ENCODE data around the gene UBXN6. TPM values are rescaled to one million over a fixed set of nuclear protein-coding genes. Genes with fewer than 3 reads are reported as not detected.
A peak's percentile ranks its signal among the peaks of the same experiment; 100 is the strongest.

UBXN6 gene
- total RNA-seq, 1 donor from 2014 or later: 96.8 TPM

- no peaks in the 10 kb centered on the region for H3K9me3 Mint-ChIP-seq (ENCODE audit: unreplicated experiment)
- no peak for DNase-seq (ENCODE audit: extremely low spot score, unreplicated experiment)
- no peak overlapping the region for H3K27ac Mint-ChIP-seq (ENCODE audit: unreplicated experiment)
Observed at GRCh38 chr19:4483385-4483784, 25.8 kb upstream of the UBXN6 start.

DNA sequence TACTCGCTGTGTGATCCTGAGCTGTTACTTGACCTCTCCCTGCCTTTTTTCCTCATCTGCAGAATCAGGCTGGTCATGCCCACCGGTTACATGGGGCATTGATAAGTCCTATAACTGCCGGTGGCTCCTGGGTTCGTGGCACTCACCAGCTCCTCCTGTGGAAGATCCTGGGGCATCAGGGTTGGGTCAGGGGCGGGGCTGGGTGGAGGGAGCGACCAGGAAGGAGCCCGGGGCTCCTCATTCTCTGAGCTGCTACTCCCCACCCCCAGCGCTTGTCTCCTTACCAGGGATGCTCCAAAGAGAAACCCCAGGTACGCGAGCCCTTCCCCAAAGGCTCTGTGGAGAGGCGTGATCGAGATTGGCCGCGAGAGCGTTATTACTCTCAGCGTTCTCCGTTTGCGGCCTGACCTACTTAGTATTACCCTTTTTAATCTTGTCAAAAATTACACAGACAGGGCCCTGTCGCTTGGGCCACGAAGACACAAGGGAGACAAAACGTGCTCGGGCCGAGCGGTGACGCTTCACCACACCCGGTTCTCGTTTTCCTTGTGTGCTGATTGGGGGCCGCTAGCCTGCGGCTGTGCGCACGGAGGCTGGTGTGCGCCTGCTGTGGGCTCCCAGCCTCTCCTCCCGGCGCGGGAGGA lies 25.2 kb upstream of the UBXN6 start:
- Mint-ChIP-seq H3K27me3 (ENCODE audit: unreplicated experiment) (no peaks in the 10 kb centered on the region), H3K27ac (ENCODE audit: unreplicated experiment) (no peak overlapping the region), H3K4me3 (ENCODE audit: unreplicated experiment) (no peak overlapping the region), H3K36me3 (ENCODE audit: unreplicated experiment) (peaks cover 18% of the 10 kb centered on the region), H3K4me1 (ENCODE audit: unreplicated experiment) (no peaks in the 10 kb centered on the region), H3K9me3 (ENCODE audit: unreplicated experiment) (no peaks in the 10 kb centered on the region)
- no peak for DNase-seq (ENCODE audit: extremely low spot score, unreplicated experiment)
- TF ChIP-seq, protein P1, sequence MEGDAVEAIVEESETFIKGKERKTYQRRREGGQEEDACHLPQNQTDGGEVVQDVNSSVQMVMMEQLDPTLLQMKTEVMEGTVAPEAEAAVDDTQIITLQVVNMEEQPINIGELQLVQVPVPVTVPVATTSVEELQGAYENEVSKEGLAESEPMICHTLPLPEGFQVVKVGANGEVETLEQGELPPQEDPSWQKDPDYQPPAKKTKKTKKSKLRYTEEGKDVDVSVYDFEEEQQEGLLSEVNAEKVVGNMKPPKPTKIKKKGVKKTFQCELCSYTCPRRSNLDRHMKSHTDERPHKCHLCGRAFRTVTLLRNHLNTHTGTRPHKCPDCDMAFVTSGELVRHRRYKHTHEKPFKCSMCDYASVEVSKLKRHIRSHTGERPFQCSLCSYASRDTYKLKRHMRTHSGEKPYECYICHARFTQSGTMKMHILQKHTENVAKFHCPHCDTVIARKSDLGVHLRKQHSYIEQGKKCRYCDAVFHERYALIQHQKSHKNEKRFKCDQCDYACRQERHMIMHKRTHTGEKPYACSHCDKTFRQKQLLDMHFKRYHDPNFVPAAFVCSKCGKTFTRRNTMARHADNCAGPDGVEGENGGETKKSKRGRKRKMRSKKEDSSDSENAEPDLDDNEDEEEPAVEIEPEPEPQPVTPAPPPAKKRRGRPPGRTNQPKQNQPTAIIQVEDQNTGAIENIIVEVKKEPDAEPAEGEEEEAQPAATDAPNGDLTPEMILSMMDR (IDR thresholded peaks at IDR 0.05): no peak

More at GRCh38 chr19:4483385-4483784, 25.8 kb upstream of the UBXN6 start:
- peaks cover 18% of the 10 kb centered on the region for H3K36me3 Mint-ChIP-seq (ENCODE audit: unreplicated experiment)
- H3K4me1 Mint-ChIP-seq (ENCODE audit: unreplicated experiment): no peaks in the 10 kb centered on the region
- TF ChIP-seq, protein P1 (IDR thresholded peaks at IDR 0.05): no peak
- no peaks in the 10 kb centered on the region for H3K27me3 Mint-ChIP-seq (ENCODE audit: unreplicated experiment)
- no peak overlapping the region for H3K4me3 Mint-ChIP-seq (ENCODE audit: unreplicated experiment)

DNA sequence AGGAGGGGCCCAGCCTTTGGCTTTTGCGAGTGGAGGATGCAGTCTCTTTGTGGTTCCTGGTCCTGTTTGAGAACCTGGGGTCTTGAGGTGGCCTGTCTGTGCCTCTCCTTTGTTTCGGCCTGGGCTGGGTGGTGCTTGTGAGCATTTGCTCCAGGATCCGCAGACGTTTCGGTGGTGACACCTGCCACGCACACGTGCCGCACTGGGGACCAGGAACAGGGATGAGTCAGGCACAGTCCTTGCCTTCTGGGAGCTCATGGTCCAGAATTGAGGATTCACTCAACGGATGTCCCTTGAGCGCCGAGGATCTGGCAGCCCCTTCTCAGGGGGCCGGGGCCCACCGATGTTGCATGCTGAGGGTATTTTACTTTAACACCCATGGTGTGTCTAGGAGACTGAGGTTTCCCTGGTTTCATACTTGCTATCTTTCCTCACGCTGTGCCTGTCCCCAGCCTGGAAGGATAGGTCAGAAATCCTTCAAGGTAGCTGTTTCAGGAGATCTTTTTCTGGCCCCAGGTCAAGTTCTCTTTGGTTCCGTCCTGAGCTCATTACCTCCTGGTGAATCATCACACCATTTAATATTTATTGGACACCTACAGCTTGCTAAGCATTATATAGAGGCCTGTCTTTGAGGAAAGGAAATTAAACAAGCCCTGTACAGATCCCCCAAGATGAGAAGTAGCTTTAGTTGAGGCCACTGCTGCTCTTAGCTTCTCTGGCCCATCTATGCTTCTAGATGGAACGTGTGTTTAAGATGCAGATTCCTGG lies 19.6 kb upstream of the UBXN6 start:
- Mint-ChIP-seq H3K4me1 (ENCODE audit: unreplicated experiment) (peaks cover 18% of the 10 kb centered on the region), H3K27me3 (ENCODE audit: unreplicated experiment) (no peaks in the 10 kb centered on the region), H3K36me3 (ENCODE audit: unreplicated experiment) (peaks cover 15% of the 10 kb centered on the region), H3K9me3 (ENCODE audit: unreplicated experiment) (no peaks in the 10 kb centered on the region), H3K4me3 (ENCODE audit: unreplicated experiment) (no peak overlapping the region), H3K27ac (ENCODE audit: unreplicated experiment) (no peak overlapping the region)
- TF ChIP-seq, protein P1 (IDR thresholded peaks at IDR 0.05): no peak
- DNase-seq (ENCODE audit: extremely low spot score, unreplicated experiment): no peak

- DNase-seq (ENCODE audit: extremely low spot score, unreplicated experiment): no peak
- Mint-ChIP-seq H3K4me1 (ENCODE audit: unreplicated experiment) (peaks cover 22% of the 10 kb centered on the region), H3K27me3 (ENCODE audit: unreplicated experiment) (no peaks in the 10 kb centered on the region), H3K4me3 (ENCODE audit: unreplicated experiment) (peak overlapping the region; percentile 84), H3K9me3 (ENCODE audit: unreplicated experiment) (no peaks in the 10 kb centered on the region), H3K27ac (ENCODE audit: unreplicated experiment) (peak overlapping the region; percentile 88), H3K36me3 (ENCODE audit: unreplicated experiment) (peaks cover 13% of the 10 kb centered on the region)
- TF ChIP-seq, protein P1 (IDR thresholded peaks at IDR 0.05): no peak
Observed at GRCh38 chr19:4474514-4475022, 17.0 kb upstream of the UBXN6 start.

Data from osteocyte (in vitro differentiated cells).